Adipocyte (in vitro differentiated cells): Measurements from ENCODE around the gene C5.

Experiments used
- DNase-seq: peaks from one replicate; pipeline ENCODE4 v3.0.0-alpha.2; 2015; ENCODE audit warnings: low read depth
- H3K27me3 ChIP-seq: replicated peaks from 2 replicates; pipeline ENCODE4 v1.7.0; 2013; ENCODE audit warnings: mild to moderate bottlenecking, low read length, moderate library complexity; ENCODE audit not compliant: control insufficient read depth, insufficient read depth
- H3K36me3 ChIP-seq: 2 replicates; pipeline ENCODE4 v1.7.0; 2013; ENCODE audit warnings: low read length, mild to moderate bottlenecking, moderate library complexity; ENCODE audit not compliant: control insufficient read depth, insufficient read depth, severe bottlenecking
- H3K4me1 ChIP-seq: 2 replicates; pipeline ENCODE4 v1.7.0; 2013; ENCODE audit warnings: mild to moderate bottlenecking, low read length, moderate library complexity; ENCODE audit not compliant: control insufficient read depth, insufficient read depth
- H3K4me3 ChIP-seq: 2 replicates; pipeline ENCODE4 v1.7.0; 2013; ENCODE audit warnings: mild to moderate bottlenecking, low read length, moderate library complexity
- H3K9ac ChIP-seq: 2 replicates; pipeline ENCODE4 v1.7.0; 2013; ENCODE audit warnings: mild to moderate bottlenecking, low read length, moderate library complexity
- H3K9me3 ChIP-seq: 2 replicates; pipeline ENCODE4 v1.7.0; 2013; ENCODE audit warnings: mild to moderate bottlenecking, low read length, moderate library complexity; ENCODE audit not compliant: control insufficient read depth

The C5 gene

DNA sequence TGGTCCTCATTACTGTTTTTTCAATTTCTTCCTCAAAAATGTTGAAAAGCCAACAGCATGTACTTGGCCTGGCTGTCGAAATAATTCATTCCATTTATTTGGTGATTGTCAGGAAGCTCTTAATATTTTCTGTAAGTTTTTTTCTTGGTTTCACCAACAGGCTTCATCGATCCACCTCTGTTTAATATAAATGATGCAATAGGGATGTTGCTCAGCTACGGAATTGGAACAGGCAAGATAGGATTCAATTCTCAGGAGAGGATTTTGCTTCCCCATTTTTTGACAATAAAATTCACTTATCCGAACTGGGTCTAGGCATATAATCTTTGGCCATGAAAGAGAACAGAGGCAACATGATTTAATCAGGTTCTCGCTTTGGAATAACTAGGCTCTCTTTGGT is 30.8 kb downstream of the C5 start:
- Histone ChIP-seq H3K36me3 (no peaks in the 10 kb centered on the region), H3K4me1 (no peaks in the 10 kb centered on the region), H3K9me3 (no peaks in the 10 kb centered on the region), H3K9ac (no peak overlapping the region), H3K4me3 (no peak overlapping the region), H3K27me3 (no peaks in the 10 kb centered on the region)
- DNase-seq: no peak

DNA sequence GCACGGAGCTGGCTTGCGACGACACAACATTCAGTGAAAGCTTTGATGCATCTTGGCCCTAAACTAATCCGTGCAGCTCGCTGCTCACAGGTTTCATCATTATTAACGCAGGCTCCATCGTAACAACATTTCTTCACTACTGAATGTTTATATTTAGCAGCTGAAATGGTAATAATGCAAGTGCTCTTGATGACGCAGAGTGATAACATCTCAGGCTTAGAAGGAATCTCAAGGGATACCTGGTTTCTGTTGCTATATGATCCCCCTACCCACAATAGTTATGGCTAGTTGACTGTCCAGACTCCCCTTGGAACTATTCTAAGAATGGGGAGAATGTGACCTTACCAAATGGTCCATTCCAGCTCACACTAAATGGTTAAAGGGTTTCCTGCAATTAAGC is 36.2 kb downstream of the C5 start:
- Histone ChIP-seq H3K4me1 (no peaks in the 10 kb centered on the region), H3K27me3 (no peaks in the 10 kb centered on the region), H3K9me3 (no peaks in the 10 kb centered on the region), H3K9ac (no peak overlapping the region), H3K36me3 (no peaks in the 10 kb centered on the region), H3K4me3 (no peak overlapping the region)
- no peak for DNase-seq

DNA sequence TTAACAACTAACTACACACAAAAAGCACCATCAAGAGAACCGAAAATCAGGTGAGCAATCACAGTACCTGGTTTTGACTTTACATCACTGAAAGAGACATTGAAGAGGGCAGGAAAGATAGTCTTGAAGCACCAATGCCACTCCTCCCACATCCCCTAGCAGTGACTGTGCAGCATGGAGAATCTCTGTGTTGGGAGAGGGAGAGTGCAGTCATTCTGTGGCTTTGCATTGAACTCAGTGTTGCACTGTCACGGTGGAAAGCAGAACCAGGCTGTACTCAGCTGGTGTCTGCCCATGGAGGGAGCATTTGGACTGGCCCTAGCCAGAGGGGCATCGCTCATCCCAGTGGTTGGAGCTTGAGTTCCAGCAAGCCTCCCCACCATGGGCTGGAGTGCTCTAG is 40.4 kb downstream of the C5 start:
- no peak overlapping the region for H3K4me3 ChIP-seq
- DNase-seq: no peak
- no peak overlapping the region for H3K9ac ChIP-seq
- H3K27me3 ChIP-seq: no peaks in the 10 kb centered on the region
- no peaks in the 10 kb centered on the region for H3K9me3 ChIP-seq
- no peaks in the 10 kb centered on the region for H3K4me1 ChIP-seq
- no peaks in the 10 kb centered on the region for H3K36me3 ChIP-seq

DNA sequence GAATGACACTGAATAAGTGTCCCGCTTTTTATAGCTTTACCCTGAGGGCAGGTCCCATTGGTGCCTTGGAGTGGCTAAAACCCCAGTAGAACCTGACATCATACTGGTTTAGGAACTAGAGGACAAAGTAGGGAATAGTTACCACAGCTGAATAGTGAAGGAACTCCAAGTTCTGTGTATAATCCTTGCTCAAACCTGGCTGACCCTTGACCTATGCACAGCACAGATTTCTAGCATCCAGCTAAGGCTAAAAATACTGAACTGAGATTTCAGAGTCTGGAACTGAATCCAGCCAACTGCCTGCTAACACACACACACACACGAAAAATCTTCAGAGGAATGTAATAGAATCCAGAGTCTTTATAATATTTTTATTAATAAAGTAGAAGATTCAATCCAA is 50.8 kb downstream of the C5 start:
- Histone ChIP-seq H3K9ac (no peak overlapping the region), H3K36me3 (no peaks in the 10 kb centered on the region), H3K9me3 (no peaks in the 10 kb centered on the region), H3K4me3 (no peak overlapping the region), H3K4me1 (no peaks in the 10 kb centered on the region), H3K27me3 (no peaks in the 10 kb centered on the region)
- DNase-seq: no peak

DNA sequence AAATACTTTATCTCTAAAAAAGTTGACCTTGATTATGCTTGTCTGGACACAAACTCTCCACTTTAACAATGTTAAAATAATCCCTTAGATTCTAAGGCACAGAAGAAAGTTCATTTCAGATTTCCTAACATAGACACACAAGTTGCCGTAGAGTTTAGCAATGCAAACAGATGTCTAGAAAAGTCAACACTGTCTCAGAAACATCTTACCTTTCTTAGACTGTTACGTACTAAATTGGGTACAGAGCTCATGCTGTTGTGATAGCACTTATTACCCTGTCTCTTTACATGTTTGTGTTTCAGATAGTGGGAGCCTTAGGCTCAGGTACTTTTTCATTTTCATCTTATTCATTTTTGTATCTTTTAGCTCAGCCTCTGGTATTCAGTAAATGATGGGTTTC is 52.0 kb downstream of the C5 start:
- no peak for DNase-seq
- Histone ChIP-seq H3K36me3 (no peaks in the 10 kb centered on the region), H3K4me1 (no peaks in the 10 kb centered on the region), H3K9me3 (no peaks in the 10 kb centered on the region), H3K4me3 (no peak overlapping the region), H3K27me3 (no peaks in the 10 kb centered on the region), H3K9ac (no peak overlapping the region)

DNA sequence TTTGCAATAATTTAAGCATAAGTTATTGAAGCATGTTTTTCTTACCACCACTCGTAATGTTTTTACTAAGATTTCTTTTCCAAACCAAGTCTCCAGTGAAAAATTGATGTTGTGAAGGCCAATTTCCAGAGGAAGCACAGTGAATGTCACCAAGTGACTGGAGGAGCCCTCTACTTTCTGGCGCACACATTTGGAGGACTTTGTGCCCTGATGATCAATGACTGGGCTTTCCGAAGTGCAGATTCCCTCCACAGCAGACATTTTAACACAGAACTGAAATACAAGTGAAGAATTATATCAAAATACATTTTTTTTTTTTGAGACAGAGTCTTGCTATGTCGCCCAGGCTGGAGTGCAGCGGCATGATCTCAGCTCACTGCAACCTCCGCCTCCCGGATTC is 52.6 kb downstream of the C5 start:
- Histone ChIP-seq H3K4me1 (no peaks in the 10 kb centered on the region), H3K27me3 (no peaks in the 10 kb centered on the region), H3K36me3 (no peaks in the 10 kb centered on the region), H3K9ac (no peak overlapping the region), H3K4me3 (no peak overlapping the region), H3K9me3 (no peaks in the 10 kb centered on the region)
- DNase-seq: no peak

DNA sequence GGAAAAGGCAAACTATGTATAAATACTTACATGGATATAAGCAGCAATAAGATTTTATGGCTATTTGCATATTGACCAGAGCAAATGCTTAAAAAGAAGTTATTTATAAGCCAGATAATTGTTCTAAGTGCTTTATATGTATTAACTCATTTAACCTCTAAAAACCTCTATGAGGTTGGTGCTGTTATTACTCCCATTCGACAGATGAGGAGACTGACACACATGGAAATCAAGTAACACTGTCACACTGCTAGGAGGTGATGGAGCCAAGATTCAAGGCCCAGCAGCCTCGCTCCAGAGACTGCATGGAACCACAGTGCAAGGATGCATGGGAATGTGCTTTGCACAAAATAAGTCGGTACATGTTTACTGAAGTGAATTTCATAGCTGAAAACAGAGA is 53.7 kb downstream of the C5 start:
- Histone ChIP-seq H3K9me3 (no peaks in the 10 kb centered on the region), H3K36me3 (no peaks in the 10 kb centered on the region), H3K4me1 (no peaks in the 10 kb centered on the region), H3K4me3 (no peak overlapping the region), H3K27me3 (no peaks in the 10 kb centered on the region), H3K9ac (no peak overlapping the region)
- DNase-seq: no peak

DNA sequence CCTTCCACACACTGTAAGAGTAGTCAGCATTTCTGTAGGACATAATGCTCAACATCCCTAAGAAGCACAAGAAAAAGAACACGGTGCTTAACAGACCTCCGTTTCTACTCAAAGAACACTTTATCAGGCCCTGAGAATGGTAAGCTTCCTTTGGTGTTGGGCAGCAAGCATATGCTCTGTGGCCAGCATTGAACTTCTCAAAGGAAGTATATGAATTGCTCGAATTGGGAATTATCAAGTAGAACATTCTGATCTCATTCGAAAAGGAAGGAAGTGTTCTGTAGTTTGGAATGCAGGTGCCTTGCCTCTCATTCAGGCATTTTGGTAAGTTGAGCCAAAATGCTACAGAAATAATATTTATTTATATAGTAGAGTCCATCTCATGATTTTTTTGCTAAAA is 61.0 kb downstream of the C5 start:
- Histone ChIP-seq H3K9ac (no peak overlapping the region), H3K27me3 (no peaks in the 10 kb centered on the region), H3K36me3 (no peaks in the 10 kb centered on the region), H3K4me3 (no peak overlapping the region), H3K9me3 (no peaks in the 10 kb centered on the region), H3K4me1 (peaks cover 3% of the 10 kb centered on the region)
- no peak for DNase-seq

DNA sequence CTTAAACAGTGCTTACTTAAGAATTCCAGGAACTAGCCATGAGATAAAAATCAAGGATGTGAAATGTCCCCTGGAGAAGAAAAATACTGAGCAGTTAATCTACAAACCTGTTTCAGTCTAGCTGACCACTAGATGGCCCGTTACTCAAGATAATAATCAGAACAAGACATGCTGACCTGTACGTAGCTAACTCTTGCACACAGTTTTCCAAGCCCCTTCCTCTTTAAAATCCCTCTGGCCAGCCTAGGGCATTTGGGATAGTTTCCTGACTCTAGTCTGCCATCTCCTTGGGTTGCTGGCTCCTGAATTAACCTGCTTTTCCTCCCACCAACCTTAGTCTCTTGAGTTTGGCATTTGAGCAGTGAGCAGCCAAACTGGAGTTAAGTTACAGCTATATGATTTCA is 64.3 kb downstream of the C5 start:
- no peaks in the 10 kb centered on the region for H3K27me3 ChIP-seq
- H3K4me1 ChIP-seq: peaks cover 15% of the 10 kb centered on the region
- no peaks in the 10 kb centered on the region for H3K36me3 ChIP-seq
- no peak overlapping the region for H3K9ac ChIP-seq
- DNase-seq: peak; percentile 81
- no peak overlapping the region for H3K4me3 ChIP-seq
- no peaks in the 10 kb centered on the region for H3K9me3 ChIP-seq

DNA sequence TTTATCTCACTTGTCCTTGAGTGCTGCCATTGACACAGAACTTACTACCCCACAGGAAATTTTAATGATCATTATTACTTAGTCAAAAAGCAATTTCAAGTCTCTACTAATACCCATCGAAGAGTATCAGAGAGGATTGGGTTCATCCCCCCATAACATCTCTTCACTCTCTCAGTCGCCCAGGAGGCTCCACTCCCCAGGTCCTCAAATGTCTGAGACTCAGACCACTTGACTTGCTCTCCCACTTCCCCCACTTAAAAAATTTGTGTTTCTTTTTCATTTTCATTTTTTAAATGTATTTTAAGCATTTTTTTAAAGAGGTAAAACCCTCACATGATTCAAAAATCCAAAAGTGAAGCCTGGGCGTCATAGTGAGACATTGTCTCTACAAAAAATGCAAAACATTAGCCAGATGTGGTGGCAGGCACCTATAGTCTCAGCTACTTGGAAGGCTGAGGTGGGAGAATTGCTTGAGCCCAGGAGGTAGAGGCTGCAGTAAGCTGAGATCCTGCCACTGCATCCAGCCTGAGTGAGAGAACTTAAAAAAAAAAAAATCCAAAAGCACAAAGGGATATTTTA is 66.7 kb downstream of the C5 start:
- Histone ChIP-seq H3K9ac (no peak overlapping the region), H3K4me3 (no peak overlapping the region), H3K4me1 (peaks cover 15% of the 10 kb centered on the region), H3K27me3 (no peaks in the 10 kb centered on the region), H3K9me3 (no peaks in the 10 kb centered on the region), H3K36me3 (no peaks in the 10 kb centered on the region)
- DNase-seq: no peak

DNA sequence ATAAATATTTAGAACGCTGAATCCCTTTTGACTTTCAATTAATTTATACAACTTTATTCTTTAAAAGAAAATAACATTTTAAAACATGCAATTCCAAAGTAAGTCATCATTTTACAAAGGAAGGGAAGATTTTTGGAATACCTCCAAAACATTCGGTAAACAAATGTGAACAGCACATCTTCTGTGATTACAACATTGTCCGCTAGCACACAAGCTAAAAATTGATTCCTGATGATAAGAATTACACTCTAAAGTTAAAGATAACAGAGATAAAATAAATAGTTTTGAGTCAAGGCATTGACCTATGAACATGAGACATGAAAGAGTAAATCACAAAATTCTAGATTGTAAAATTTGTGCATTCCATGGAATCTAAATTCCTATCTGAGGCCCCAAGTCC is 67.2 kb downstream of the C5 start:
- peak; percentile 58 for DNase-seq
- Histone ChIP-seq H3K4me1 (peaks cover 15% of the 10 kb centered on the region), H3K4me3 (no peak overlapping the region)

DNA sequence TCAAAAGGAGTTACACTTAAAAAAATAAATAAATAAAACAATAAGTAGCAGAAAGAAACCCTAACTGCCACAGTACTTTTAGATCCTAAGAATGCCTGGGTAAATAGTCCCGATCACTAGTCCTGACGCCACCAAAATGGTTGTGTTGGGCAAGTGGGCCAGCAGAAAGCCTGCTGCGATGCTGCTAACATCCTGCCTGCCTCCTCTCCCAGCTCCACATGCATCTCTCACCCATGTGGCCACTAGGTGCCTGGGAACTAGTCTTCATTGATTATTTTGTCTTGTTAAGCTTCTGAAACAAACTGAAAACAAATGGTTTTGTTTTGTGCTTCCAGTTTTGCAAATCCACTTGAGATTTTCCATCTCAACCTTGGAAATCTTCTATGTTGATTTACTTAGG is 69.1 kb downstream of the C5 start:
- no peaks in the 10 kb centered on the region for H3K36me3 ChIP-seq
- no peak overlapping the region for H3K9ac ChIP-seq
- H3K9me3 ChIP-seq: no peaks in the 10 kb centered on the region
- no peak overlapping the region for H3K4me3 ChIP-seq
- no peaks in the 10 kb centered on the region for H3K27me3 ChIP-seq
- no peak for DNase-seq
- H3K4me1 ChIP-seq: peaks cover 15% of the 10 kb centered on the region

More for the DNA sequence above, 67.2 kb downstream of the C5 start:
- no peak overlapping the region for H3K9ac ChIP-seq
- no peaks in the 10 kb centered on the region for H3K36me3 ChIP-seq
- H3K9me3 ChIP-seq: no peaks in the 10 kb centered on the region
- H3K27me3 ChIP-seq: no peaks in the 10 kb centered on the region
